Muscle of back (tissue), 11 donors: Measurements from ENCODE around the gene RIMBP2. TPM values are rescaled to one million over a fixed set of nuclear protein-coding genes. Genes with fewer than 3 reads are reported as not detected.

Source experiments
- DNase-seq, 3 donors: peaks; one replicate each; pipeline versions ENCODE4 v3.0.0 to v3.0.0-alpha.2; 2013
- polyA plus RNA-seq, 10 donors: library from polyadenylated mRNA; unstranded; fragments of 120-200 nt; gene quantifications; one replicate each; pipeline ENCODE4 v1.2.1, GENCODE V29; 2013; ENCODE audit not compliant: insufficient read length in 10 of 10

Gene RIMBP2
- polyA plus RNA-seq, 10 donors, result 0.62 to 2.1 (median 1.2) TPM

GRCh38 chr12:130506844-130507243 is 209.3 kb downstream of the RIMBP2 start:
- DNase-seq, result no peak

GRCh38 chr12:130504840-130505175 is 211.3 kb downstream of the RIMBP2 start:
- DNase-seq, result no peak

GRCh38 chr12:130504110-130504839 is 211.8 kb downstream of the RIMBP2 start:
- no peak for DNase-seq

GRCh38 chr12:130501821-130502220 is 214.3 kb downstream of the RIMBP2 start:
- DNase-seq, result no peak

GRCh38 chr12:130500835-130501330 is 215.2 kb downstream of the RIMBP2 start:
- DNase-seq, result no peak

GRCh38 chr12:130499474-130499873 is 216.6 kb downstream of the RIMBP2 start:
- no peak for DNase-seq

GRCh38 chr12:130498589-130499385 is 217.3 kb downstream of the RIMBP2 start:
- DNase-seq, result no peak

GRCh38 chr12:130497991-130498390 is 218.1 kb downstream of the RIMBP2 start:
- no peak for DNase-seq

- DNase-seq, result no peak
Observed at GRCh38 chr12:130497321-130497720, 218.8 kb downstream of the RIMBP2 start.

GRCh38 chr12:130496516-130497120 is 219.5 kb downstream of the RIMBP2 start:
- no peak for DNase-seq

GRCh38 chr12:130495156-130495555 is 220.9 kb downstream of the RIMBP2 start:
- no peak for DNase-seq

GRCh38 chr12:130494736-130495135 is 221.4 kb downstream of the RIMBP2 start:
- DNase-seq, result no peak

GRCh38 chr12:130493951-130494350 is 222.1 kb downstream of the RIMBP2 start:
- no peak for DNase-seq

- DNase-seq, result no peak
Observed at GRCh38 chr12:130491421-130492357, 224.4 kb downstream of the RIMBP2 start.

- no peak for DNase-seq
Observed at GRCh38 chr12:130490674-130491073, 225.4 kb downstream of the RIMBP2 start.

- DNase-seq, result no peak
Observed at GRCh38 chr12:130489293-130489692, 226.8 kb downstream of the RIMBP2 start.

GRCh38 chr12:130488358-130488710 is 227.8 kb downstream of the RIMBP2 start:
- DNase-seq, result no peak

GRCh38 chr12:130487636-130488357 is 228.3 kb downstream of the RIMBP2 start:
- no peak for DNase-seq

- DNase-seq, result no peak
Observed at GRCh38 chr12:130486891-130487416, 229.1 kb downstream of the RIMBP2 start.

- no peak for DNase-seq
Observed at GRCh38 chr12:130486146-130486435, 230.0 kb downstream of the RIMBP2 start.
